GM18526 (cell line): ENCODE results near the gene TMUB1.

Source experiments
- POLR2A ChIP-seq: IDR thresholded peaks from 3 replicates; pipeline ENCODE4 v1.6.1; 2011; ENCODE audit not compliant: insufficient read length; ENCODE audit errors: extremely low read depth

The TMUB1 gene

DNA sequence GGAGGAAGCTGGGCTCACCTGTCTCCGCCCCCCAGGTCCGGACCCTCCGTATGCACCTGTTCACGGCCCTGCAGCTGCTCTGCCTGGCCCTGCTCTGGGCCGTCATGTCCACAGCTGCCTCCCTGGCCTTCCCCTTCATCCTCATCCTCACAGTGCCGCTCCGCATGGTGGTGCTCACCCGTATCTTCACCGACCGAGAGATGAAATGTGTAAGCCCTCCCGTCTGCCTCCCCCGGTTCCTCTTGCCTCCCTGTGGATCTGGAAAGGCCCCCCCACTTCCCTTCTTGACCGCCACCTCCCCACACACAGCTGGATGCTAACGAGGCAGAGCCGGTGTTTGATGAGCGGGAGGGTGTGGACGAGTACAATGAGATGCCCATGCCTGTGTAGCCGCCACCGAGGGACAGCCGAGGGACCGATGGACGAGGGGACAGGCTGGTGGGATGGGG lies 7.3 kb downstream of the TMUB1 start:
- peak; percentile 36 for TF ChIP-seq POLR2A

DNA sequence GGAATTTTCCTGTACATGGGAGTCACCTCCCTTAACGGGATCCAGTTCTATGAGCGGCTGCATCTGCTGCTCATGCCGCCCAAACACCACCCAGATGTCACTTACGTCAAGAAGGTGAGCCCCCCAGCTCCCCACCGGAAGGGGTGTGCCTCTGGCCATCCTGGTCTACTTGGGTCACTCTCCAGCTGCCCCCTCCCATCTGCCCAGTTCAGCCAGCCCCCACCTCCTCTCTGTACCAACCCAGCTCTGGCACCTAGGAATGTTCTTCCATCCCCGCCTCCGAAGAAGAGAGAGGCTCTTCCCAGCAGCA lies 7.7 kb downstream of the TMUB1 start:
- TF ChIP-seq POLR2A: no peak

DNA sequence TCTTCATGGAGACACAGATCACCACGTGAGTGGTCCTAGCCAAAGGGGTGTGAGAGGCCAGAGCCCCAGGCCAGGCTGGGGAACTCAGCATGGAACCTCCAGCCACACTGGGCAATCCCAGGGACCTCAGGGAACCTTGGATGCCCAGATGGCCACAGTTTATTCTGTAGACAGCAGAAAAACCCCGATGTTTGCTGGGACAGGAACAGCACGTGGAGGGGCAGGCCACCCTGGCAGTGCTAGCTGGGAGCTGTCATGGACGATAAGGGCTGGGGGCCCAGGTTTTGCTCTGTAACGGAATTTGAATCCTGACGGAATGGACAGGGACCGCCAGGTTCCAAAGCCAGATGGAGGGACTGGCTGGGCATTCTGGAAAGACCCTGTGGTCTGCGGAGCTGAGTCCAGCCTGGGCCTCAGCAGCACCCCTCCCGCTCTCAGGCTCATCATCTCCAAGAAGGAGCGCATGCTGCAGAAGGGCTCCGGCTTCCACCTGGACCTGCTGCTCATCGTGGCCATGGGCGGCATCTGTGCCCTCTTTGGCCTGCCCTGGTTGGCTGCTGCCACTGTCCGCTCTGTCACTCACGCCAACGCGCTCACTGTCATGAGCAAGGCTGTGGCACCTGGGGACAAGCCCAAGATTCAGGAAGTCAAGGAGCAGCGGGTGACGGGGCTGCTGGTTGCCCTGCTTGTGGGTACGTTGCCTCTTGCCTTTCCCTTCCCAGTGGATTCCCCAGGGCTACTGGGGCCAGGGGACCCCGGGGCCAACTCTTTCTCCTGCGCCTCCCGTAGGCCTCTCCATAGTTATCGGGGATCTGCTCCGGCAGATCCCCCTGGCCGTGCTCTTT lies 8.3 kb downstream of the TMUB1 start:
- TF ChIP-seq POLR2A: no peak

DNA sequence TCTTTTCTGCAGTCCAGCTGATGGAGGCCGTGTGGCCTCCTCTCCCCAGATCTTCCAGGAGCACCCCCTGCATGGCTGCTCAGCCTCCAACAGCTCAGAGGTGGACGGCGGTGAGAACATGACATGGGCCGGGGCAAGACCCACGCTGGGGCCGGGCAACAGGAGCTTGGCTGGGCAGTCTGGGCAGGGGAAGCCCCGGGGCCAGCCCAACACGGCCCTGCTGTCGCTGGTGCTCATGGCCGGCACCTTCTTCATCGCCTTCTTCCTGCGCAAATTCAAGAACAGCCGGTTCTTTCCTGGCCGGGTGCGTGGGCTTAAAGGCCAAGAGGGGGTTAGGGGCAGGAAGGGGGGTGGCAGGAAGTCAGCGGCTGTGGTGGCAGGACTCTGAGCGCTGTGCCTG lies 9.3 kb downstream of the TMUB1 start:
- TF ChIP-seq POLR2A: no peak

DNA sequence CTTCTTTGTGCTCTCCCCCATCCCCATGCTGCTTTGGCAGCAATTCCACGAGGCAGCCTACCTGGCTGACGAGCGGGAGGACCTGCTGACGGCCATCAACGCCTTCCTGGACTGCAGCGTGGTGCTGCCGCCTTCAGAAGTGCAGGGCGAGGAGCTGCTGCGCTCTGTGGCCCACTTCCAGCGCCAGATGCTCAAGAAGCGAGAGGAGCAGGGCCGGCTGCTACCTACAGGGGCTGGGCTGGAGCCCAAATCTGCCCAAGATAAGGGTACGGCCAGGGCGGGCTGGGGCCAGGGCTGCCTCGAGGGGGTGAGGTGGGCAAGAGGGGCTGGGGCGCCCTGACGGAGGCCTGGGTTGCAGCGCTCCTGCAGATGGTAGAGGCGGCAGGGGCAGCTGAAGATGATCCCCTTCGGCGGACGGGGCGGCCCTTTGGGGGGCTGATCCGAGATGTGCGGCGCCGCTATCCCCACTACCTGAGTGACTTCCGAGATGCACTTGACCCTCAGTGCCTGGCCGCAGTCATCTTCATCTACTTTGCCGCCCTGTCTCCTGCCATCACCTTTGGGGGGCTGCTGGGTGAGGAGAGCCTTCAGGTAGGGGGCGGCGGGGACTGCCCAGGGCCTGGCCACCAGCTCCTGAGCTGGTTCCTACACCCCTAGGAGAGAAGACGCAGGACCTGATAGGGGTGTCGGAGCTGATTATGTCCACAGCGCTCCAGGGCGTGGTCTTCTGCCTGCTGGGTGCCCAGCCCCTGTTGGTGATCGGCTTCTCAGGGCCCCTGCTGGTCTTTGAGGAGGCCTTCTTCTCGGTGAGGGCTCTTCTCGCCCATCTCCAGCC lies 12.0 kb downstream of the TMUB1 start:
- no peak for TF ChIP-seq POLR2A

DNA sequence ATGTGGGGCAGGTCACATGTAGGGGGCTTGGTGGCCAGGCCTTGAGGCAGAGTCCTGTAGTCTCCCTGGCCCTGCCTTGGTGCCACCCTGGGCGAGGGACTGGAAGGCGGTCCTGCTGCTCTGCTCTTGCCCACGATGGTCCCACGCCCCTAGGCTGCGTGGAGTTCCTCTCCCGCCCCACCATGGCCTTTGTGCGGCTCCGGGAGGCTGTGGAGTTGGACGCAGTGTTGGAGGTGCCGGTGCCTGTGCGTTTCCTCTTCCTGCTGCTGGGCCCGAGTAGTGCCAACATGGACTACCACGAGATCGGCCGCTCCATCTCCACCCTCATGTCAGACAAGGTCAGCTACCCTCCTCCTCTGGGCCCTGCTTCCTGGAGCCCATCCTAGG lies 12.7 kb downstream of the TMUB1 start:
- no peak for TF ChIP-seq POLR2A

DNA sequence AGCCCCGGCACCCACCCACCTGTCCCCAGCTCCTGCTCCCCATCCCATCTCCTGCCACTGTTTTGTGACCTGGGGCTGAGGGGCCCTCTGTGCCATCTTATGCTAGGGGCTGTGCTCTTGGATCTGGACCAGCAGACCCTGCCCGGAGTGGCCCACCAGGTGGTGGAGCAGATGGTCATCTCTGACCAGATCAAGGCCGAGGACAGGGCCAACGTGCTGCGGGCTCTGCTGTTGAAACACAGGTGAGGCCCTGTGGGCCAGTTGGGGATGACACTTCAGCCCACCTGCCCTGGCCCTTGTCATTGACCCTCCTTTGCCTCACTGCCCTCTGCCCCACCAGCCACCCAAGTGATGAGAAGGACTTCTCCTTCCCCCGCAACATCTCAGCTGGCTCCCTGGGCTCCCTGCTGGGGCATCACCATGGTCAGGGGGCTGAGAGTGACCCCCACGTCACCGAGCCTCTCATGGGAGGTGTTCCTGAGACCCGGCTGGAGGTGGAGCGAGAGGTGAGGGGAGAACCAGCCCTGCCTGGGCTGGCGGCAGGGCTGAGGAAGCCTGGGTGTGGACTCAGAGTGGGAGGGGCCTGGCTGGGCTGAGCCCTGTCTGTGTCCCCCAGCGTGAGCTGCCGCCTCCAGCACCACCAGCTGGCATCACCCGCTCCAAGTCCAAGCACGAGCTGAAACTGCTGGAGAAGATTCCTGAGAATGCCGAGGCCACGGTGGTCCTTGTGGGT lies 13.3 kb downstream of the TMUB1 start:
- TF ChIP-seq POLR2A: no peak

DNA sequence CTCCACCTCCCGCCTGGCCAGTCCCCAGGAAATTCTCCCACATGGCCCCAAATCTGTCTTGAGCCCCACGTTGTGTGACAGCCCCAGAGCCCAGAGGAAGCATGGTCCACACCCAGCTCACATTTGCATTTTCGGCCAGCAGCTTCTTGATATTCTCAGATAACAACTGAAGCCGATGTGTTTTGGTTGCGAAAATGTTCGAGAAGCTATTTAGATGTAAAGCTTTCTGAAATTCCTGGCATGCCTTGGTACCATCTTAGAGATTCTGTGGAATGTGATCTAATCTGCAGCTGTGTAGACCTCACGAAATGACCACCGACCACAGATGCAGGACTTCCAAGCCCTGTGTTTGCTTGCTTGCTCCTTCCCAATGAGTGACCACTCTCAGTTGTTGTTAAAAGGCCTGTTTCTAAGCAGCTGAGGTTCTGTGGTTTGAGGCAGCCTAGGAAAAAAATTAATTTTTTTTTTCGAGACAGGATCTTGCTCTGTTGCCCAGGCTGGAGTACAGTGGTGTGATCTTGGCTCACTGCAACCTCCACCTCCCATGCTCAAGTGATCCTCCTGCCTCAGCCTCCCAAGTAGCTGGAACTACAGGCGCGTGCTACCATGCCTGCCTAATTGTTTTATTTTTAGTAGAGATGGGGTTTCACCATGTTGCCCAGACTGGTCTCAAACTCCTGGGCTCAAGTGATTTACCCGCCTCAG lies 15.1 kb downstream of the TMUB1 start:
- TF ChIP-seq POLR2A: no peak

DNA sequence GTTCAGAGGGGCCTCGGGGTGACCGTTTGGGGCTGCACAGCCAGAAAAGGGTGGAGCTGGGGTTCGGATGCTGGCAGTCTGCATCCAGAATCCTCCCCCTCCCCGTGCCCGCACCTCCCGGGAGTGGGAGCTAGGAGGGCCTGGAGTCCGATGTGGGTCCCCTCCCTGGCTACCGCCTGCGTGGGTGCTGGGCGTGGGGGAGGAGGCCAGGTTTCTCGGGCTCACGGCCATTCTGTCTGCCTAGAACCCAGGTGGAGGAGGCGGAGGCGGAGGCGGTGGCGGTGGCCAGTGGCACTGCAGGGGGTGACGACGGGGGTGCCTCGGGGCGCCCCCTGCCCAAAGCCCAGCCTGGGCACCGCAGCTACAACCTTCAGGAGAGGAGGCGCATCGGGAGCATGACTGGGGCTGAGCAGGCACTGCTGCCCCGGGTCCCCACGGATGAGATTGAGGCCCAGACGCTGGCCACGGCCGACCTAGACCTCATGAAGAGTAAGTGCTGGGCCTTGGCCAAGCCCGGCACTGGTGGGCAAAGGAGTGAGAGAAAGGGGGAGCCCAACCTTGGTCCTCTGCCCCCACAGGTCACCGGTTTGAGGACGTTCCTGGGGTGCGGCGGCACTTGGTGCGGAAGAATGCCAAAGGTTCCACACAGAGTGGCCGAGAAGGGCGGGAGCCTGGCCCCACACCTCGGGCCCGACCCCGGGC lies 16.9 kb downstream of the TMUB1 start:
- TF ChIP-seq POLR2A: no peak

DNA sequence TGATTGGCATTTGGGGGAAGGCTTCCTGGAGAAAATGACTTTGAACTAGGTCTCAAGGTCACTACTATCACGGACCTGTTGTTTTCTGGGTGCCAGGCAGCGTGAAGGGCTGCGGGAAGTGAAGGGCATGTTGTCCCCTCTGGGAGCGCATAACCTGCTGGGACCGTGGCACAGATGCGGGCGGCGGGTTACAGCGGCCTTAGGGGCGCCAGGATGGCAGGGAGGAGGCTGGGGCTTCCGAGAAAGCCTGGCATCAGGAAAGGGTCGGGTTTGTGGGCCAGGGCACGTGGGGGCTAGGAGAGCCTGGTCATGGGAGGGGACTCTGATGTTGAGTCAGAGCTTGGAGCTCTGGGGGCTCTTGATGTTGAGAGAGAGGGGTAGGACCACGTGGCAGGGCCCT lies 17.8 kb downstream of the TMUB1 start:
- no peak for TF ChIP-seq POLR2A

DNA sequence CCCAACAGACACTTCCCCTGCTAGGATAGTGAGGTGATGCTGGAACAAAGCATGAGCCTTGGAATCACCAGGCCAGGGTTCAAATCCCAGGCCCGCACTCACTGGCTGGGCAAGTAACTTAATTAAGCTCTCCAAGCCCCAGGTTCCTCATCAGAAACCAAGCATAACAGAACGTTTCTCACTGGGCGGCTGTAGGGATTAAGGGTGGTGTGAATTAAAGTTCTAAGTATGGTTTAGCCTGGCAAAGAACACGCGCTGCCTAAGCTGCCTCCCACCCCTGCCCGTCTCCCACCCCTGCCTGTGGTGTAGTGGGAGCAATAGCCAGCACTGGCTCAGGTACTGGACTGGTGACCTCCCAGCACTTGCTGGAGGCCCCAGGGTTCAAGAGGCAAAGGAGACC lies 18.3 kb downstream of the TMUB1 start:
- TF ChIP-seq POLR2A: no peak

DNA sequence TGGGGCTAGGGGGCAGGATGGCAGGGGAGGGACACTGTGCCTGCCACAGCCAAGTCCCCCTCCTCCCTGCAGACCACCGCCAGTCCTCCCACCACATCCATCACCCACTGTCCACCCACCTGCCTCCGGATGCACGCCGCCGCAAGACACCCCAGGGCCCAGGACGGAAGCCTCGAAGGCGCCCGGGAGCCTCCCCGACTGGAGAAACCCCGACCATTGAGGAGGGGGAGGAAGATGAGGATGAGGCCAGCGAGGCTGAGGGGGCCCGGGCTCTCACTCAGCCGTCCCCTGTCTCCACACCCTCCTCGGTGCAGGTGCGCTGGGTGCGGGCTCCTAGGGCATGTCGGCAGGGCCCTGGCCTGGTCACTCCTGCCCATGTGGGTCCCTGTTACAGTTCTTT lies 18.8 kb downstream of the TMUB1 start:
- no peak for TF ChIP-seq POLR2A

DNA sequence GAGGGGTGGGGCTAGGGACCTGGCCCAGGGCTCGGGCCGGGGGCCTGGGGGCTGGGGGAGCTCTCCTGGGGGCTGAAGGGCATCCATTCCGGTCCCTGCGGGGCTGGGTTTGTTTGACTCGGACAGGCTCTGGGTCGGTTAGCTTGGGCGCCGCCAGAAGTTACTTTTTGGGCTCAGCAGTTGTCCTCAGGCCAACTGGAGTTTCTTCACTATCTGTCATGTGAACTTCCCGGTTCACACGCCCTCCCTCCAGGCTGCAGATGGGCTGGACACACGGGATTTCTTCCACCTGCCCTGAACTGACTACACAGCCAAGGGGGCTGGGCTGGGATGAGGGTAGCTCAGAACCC lies 20.1 kb downstream of the TMUB1 start:
- TF ChIP-seq POLR2A: no peak

DNA sequence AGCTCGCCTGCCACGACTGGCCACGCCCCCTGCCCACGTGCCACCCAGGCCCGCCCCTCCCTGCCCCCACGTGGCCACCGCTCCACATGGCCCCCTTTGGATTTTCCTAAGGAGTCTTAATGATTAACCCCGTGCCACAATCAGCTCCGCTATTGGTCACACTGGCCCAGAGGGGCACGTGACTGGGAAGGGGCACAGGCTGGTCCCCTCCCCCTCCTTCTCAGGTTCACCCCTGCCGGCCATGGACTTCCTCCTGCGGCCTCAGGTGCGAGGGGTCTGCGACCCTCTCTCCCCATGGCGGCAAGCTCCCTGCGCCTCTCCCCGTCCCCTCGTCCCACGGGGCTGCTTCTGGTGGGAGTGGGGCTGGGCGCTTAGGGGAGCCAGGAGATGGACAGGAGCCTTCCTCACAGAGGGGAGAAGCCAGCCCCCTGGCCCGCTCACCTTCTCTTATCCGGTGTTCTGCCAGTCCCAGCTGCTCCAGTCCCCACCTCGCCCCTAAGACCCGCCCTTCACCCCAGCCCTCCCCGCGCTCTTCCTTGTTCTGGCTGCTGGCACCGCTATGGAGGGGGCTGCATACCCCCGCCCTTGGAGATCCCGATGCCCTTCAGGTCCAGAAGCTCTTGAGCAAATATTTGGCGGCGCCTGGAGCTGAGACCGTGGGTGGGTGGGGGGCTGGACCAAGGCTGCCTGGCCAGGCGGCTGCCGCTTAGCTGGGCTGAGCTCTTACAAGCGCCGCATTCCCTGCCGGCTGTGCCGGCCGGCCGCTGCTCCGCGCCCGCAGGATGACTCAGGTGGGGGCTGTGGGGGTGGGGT lies 20.7 kb downstream of the TMUB1 start:
- TF ChIP-seq POLR2A: no peak

DNA sequence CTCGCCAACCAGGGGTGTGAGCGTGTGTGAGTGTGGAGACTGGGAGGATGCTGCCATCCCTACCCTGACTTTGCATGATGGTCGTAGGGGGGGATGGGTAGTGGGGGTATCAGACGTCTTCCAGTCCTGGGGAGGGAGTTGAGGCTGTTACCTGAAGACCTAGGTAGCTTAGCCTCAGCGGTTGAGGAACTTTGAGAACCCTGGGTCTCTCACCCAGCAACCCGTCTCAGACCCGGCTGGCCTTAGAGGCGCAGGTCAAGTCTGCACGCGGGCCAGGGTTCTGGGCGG lies 21.2 kb downstream of the TMUB1 start:
- no peak for TF ChIP-seq POLR2A
